PC-3 (cell line): Measurements from ENCODE around the gene USP21. TPM values are rescaled to one million over a fixed set of nuclear protein-coding genes. Genes with fewer than 3 reads are reported as not detected.

ENCODE experiments used
- ATAC-seq: fragments of 200-7000 bp; cut with Tn5 transposase; 2 replicates; pipeline ENCODE4 v1.9.1; 2020; ENCODE audit warnings: mild to moderate bottlenecking, moderate library complexity
- BruUV-seq: library from RNA; stranded (reverse); fragments of 400-500 nt; replicated peaks from 2 replicates; lab custom pipeline; 2021; lab: Mats Ljungman, UMichigan
- CTCF ChIA-PET: fragments of 300-600 bp; sonication (Branson Sonifier 250); formaldehyde crosslinking; loops from one replicate; lab custom pipeline; 2022; ENCODE audit warnings: antibody characterized with exemption; lab: Charles Lee
- POLR2A ChIA-PET: fragments of 300-600 bp; sonication (Branson Sonifier 250); formaldehyde crosslinking; loops from one replicate; lab custom pipeline; 2022; ENCODE audit warnings: antibody characterized with exemption; ENCODE audit not compliant: unreplicated experiment; lab: Charles Lee
- DNase-seq: peaks from one replicate; pipeline ENCODE4 v3.0.0-alpha.2; 2015
- H2AFZ ChIP-seq: fragments of 300-600 bp; sonication (generic); 2 replicates; pipeline ENCODE4 v1.6.0; 2016; ENCODE audit warnings: antibody characterized with exemption, low read length
- H3F3A ChIP-seq: fragments of 300-600 bp; sonication (generic); one replicate; pipeline ENCODE4 v1.6.0; 2017; ENCODE audit warnings: antibody characterized with exemption, low read length, control low read depth, mild to moderate bottlenecking; ENCODE audit not compliant: unreplicated experiment
- H3K27ac ChIP-seq: fragments of 300-600 bp; sonication (generic); 2 replicates; pipeline ENCODE4 v1.5.1; 2016; ENCODE audit warnings: mild to moderate bottlenecking, low read length
- H3K27me3 ChIP-seq: fragments of 300-600 bp; sonication (generic); 2 replicates; pipeline ENCODE4 v1.6.1; 2016; ENCODE audit warnings: low read length, mixed read lengths
- H3K36me3 ChIP-seq: fragments of 300-600 bp; sonication (generic); 2 replicates; pipeline ENCODE4 v1.6.1; 2016; ENCODE audit warnings: low read depth, mixed run types, low read length, mixed read lengths
- H3K4me1 ChIP-seq: fragments of 300-600 bp; sonication (generic); 2 replicates; pipeline ENCODE4 v1.5.1; 2016; ENCODE audit warnings: low read length; ENCODE audit not compliant: insufficient read depth
- H3K4me2 ChIP-seq: fragments of 300-600 bp; sonication (generic); 2 replicates; pipeline ENCODE4 v1.6.0; 2016; ENCODE audit warnings: low read length
- H3K4me3 ChIP-seq: fragments of 300-600 bp; sonication (generic); 2 replicates; pipeline ENCODE4 v1.5.1; 2016; ENCODE audit warnings: mild to moderate bottlenecking, low read length, mixed read lengths
- H3K79me2 ChIP-seq: fragments of 300-600 bp; sonication (generic); 2 replicates; pipeline ENCODE4 v1.6.1; 2017; ENCODE audit warnings: low read length, mixed read lengths
- H3K9ac ChIP-seq: fragments of 300-600 bp; sonication (generic); 2 replicates; pipeline ENCODE4 v1.6.0; 2016; ENCODE audit warnings: mild to moderate bottlenecking, low read length
- H3K9me2 ChIP-seq: fragments of 300-600 bp; sonication (generic); replicated peaks from 2 replicates; pipeline ENCODE4 v1.6.1; 2016; ENCODE audit warnings: mixed run types, low read length, mixed read lengths
- H3K9me3 ChIP-seq: fragments of 300-600 bp; sonication (generic); 2 replicates; pipeline ENCODE4 v1.6.1; 2016; ENCODE audit warnings: low read length, mixed read lengths
- H4K20me1 ChIP-seq: fragments of 300-600 bp; sonication (generic); 2 replicates; pipeline ENCODE4 v1.6.1; 2016; ENCODE audit warnings: low read length, mixed read lengths
- EZH2 ChIP-seq: fragments of 300-600 bp; sonication (generic); IDR thresholded peaks from one replicate; pipeline ENCODE4 v1.6.1; 2017; ENCODE audit warnings: antibody characterized with exemption, mild to moderate bottlenecking, low read length; ENCODE audit not compliant: unreplicated experiment
- EZH2phosphoT487 ChIP-seq: fragments of 300-600 bp; sonication (generic); IDR thresholded peaks from 2 replicates; pipeline ENCODE4 v1.6.1; 2018; ENCODE audit warnings: mild to moderate bottlenecking, antibody characterized with exemption, low read length, borderline replicate concordance
- intact Hi-C: fragments of 100-400 bp; cut with micrococcal nuclease; formaldehyde crosslinking; loops from 2 replicates; pipeline ENCODE4 v1.9.0; 2023
- total RNA-seq: library from RNA; depleted of rRNA; stranded (reverse); fragments of >200 nt; gene quantifications from 2 replicates; pipeline ENCODE4 v1.2.3, GENCODE V29; 2014
- TF ChIP-seq, protein P1 (sequence below): fragments of 300-600 bp; sonication (generic); conservative IDR thresholded peaks from 2 replicates; pipeline ENCODE4 v1.5.1; 2017; ENCODE audit warnings: antibody characterized with exemption, low read depth, mild to moderate bottlenecking, low read length

Gene USP21
- total RNA-seq, 1 experiment from 2014 or later: 20.6 TPM

DNA sequence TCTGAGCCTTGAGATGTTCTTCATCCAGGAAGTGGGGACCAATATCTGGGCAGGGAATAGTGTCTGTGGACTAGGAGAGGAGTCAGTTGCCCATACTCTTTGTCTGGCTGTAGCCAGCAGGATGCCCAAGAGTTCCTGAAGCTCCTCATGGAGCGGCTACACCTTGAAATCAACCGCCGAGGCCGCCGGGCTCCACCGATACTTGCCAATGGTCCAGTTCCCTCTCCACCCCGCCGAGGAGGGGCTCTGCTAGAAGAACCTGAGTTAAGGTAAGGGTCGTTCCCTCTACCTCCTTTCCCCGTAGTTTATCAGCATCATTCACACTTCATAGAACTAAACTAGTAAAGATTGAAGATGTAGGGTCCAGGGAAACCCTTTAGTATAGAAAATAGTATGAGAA is 3.5 kb downstream of the USP21 start:
- ChIA-PET POLR2A (no interaction called here), CTCF (no interaction called here)
- H3K9me2 ChIP-seq: no peaks in the 10 kb centered on the region
- H3K9me3 ChIP-seq: no peaks in the 10 kb centered on the region
- peaks cover 10% of the 10 kb centered on the region for H3F3A ChIP-seq
- ATAC-seq (no peak), DNase-seq (no peak)
- peaks cover 4% of the 10 kb centered on the region; the same call in 1 of the 2 replicates for H3K36me3 ChIP-seq
- peaks cover 23% of the 10 kb centered on the region for H3K79me2 ChIP-seq
- H3K9ac ChIP-seq: no peak overlapping the region
- BruUV-seq: no TSS peak
- intact Hi-C loops: no loop called here
- no peaks in the 10 kb centered on the region for H4K20me1 ChIP-seq
- no peak overlapping the region for H2AFZ ChIP-seq
- H3K4me1 ChIP-seq: peaks cover 44% of the 10 kb centered on the region
- no peaks in the 10 kb centered on the region for H3K27me3 ChIP-seq
- no peak for TF ChIP-seq EZH2phosphoT487
- no peak for TF ChIP-seq EZH2
- TF ChIP-seq, protein P1, sequence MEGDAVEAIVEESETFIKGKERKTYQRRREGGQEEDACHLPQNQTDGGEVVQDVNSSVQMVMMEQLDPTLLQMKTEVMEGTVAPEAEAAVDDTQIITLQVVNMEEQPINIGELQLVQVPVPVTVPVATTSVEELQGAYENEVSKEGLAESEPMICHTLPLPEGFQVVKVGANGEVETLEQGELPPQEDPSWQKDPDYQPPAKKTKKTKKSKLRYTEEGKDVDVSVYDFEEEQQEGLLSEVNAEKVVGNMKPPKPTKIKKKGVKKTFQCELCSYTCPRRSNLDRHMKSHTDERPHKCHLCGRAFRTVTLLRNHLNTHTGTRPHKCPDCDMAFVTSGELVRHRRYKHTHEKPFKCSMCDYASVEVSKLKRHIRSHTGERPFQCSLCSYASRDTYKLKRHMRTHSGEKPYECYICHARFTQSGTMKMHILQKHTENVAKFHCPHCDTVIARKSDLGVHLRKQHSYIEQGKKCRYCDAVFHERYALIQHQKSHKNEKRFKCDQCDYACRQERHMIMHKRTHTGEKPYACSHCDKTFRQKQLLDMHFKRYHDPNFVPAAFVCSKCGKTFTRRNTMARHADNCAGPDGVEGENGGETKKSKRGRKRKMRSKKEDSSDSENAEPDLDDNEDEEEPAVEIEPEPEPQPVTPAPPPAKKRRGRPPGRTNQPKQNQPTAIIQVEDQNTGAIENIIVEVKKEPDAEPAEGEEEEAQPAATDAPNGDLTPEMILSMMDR: no peak
- H3K4me2 ChIP-seq: no peak overlapping the region
- no peak overlapping the region for H3K4me3 ChIP-seq
- H3K27ac ChIP-seq: no peak overlapping the region

DNA sequence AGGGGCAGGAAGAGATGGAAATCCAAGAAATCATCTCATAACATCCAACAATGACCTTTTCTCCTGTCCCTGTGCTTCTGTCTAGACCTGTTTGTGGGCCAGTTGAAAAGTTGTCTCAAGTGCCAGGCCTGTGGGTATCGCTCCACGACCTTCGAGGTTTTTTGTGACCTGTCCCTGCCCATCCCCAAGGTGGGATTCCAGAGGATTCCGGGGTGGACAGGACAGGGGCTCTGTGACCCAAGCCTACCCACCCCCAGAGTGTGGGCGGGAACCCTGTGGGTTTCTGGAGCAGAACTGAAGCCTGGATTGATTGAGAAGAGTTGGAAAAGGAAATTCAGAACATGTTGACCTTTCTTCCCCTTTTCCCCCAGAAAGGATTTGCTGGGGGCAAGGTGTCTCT is 4.5 kb downstream of the USP21 start:
- H3K27ac ChIP-seq: no peak overlapping the region
- H3K4me2 ChIP-seq: no peak overlapping the region
- DNase-seq: no peak
- no peak overlapping the region for H2AFZ ChIP-seq
- BruUV-seq: no TSS peak
- ChIA-PET POLR2A (interaction anchor here (0.5 kb wide), 1 partner anchor 18 kb away, joined by 3 read pairs; no protein-coding TSS in a partner anchor), CTCF (no interaction called here)
- ATAC-seq: no peak
- peaks cover 10% of the 10 kb centered on the region for H3F3A ChIP-seq
- H3K27me3 ChIP-seq: no peaks in the 10 kb centered on the region
- H3K4me1 ChIP-seq: peaks cover 34% of the 10 kb centered on the region
- TF ChIP-seq, protein P1: no peak
- TF ChIP-seq EZH2phosphoT487 (no peak), EZH2 (no peak)
- H4K20me1 ChIP-seq: no peaks in the 10 kb centered on the region
- H3K4me3 ChIP-seq: no peak overlapping the region
- H3K9me2 ChIP-seq: no peaks in the 10 kb centered on the region
- peaks cover 4% of the 10 kb centered on the region; the same call in 1 of the 2 replicates for H3K36me3 ChIP-seq
- H3K9ac ChIP-seq: no peak overlapping the region
- intact Hi-C loops: no loop called here
- H3K9me3 ChIP-seq: no peaks in the 10 kb centered on the region
- peaks cover 23% of the 10 kb centered on the region for H3K79me2 ChIP-seq

DNA sequence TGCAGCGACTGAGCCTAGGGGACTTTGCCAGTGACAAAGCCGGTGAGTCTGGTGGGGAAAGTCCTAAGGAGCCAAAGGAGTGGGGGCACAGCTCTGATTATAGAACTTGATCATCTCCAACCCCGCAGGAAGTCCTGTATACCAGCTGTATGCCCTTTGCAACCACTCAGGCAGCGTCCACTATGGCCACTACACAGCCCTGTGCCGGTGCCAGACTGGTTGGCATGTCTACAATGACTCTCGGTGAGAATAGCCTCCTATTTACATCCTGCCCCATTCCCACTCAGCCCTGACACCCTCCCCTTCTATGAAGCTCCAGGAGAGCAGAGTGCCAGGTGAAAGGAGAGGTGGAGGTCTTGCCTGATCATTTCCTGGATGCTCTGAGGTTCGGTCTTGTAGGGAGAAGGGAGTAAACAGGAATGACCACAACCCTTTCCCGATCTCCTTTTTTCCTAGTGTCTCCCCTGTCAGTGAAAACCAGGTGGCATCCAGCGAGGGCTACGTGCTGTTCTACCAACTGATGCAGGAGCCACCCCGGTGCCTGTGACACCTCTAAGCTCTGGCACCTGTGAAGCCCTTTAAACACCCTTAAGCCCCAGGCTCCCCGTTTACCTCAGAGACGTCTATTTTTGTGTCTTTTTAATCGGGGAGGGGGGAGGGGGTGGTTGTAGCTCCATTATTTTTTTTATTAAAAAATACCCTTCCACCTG is 5.8 kb downstream of the USP21 start:
- H4K20me1 ChIP-seq: no peaks in the 10 kb centered on the region

More for the DNA sequence above, 5.8 kb downstream of the USP21 start:
- no peaks in the 10 kb centered on the region for H3K27me3 ChIP-seq
- peak overlapping the region; percentile 92 for H3K4me2 ChIP-seq
- TF ChIP-seq, protein P1: no peak
- no peak for TF ChIP-seq EZH2phosphoT487
- no peak for TF ChIP-seq EZH2
- no TSS peak for BruUV-seq
- peak overlapping the region; percentile 70 for H3K27ac ChIP-seq
- peak overlapping the region; percentile 88 for H2AFZ ChIP-seq
- peak overlapping the region; percentile 75 for H3K4me3 ChIP-seq
- no peak for DNase-seq
- H3F3A ChIP-seq: peaks cover 10% of the 10 kb centered on the region
- CTCF ChIA-PET: interaction anchor here (1.2 to 1.6 kb wide), 3 partner anchors 12 to 217 kb away, joined by 4 to 5 read pairs (median 5); partner anchors contain the start of gene B4GALT3
- peaks cover 28% of the 10 kb centered on the region for H3K4me1 ChIP-seq
- intact Hi-C loops: no loop called here
- peaks cover 17% of the 10 kb centered on the region for H3K79me2 ChIP-seq
- peak overlapping the region; percentile 57 for H3K9ac ChIP-seq
- ATAC-seq: no peak
- no peaks in the 10 kb centered on the region for H3K9me2 ChIP-seq
- POLR2A ChIA-PET: interaction anchor here (0.6 to 1.0 kb wide), 3 partner anchors 34 to 66 kb away, joined by 3 to 27 read pairs (median 6); partner anchors contain the start of genes NIT1 and PFDN2
- H3K36me3 ChIP-seq: peaks cover 4% of the 10 kb centered on the region; the same call in 1 of the 2 replicates
- no peaks in the 10 kb centered on the region for H3K9me3 ChIP-seq
